ENCODE data around the gene DEPDC4. TPM values are rescaled to one million over a fixed set of nuclear protein-coding genes. Genes with fewer than 3 reads are reported as not detected.

DEPDC4 gene
- total and polyA plus RNA-seq, 2 of the 4 experiments (the other 2 are of a cell fraction), result 0.72 to 0.79 TPM

GRCh38 chr12:100267603-100268281, 863 bp upstream of the DEPDC4 start (continued):
- TF ChIP-seq MAZ (IDR thresholded peaks at IDR 0.05; ENCODE audit: borderline replicate concordance, low read depth, low read length) (no peak), POLR2A (IDR thresholded peaks at IDR 0.05; ENCODE audit: low read depth, low read length) (no peak; the same call in 1 of the 2 replicates), MXI1 (IDR thresholded peaks at IDR 0.05; ENCODE audit: borderline replicate concordance, low read depth, low read length) (no peak)

DNA sequence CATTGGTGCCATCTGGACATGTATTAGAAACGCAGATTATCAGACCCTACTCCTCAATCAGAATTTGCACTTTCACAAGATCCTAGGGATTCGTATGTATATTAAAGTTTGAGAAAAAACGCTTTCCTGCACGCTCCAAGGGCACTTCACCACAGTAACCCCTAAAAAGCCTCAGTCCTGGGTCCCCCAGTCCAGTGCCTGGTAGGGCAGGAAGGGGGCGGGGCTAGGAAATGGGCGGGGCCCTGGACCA, 369 bp downstream of the DEPDC4 start:
- in situ Hi-C loops (cut with MboI; ENCODE audit: low sequenced_read_pairs), result no loop called here
- peaks cover 8% of the 10 kb centered on the region for H4K20me1 ChIP-seq (ENCODE audit: insufficient read depth, low read length)
- DNase-seq (no peak), ATAC-seq (ENCODE audit: low read depth) (peak; percentile 81)
- H4K91ac ChIP-seq (ENCODE audit: insufficient read depth, low read depth, low read length), result 0 out of 2 replicates have a peak overlapping the region, but pooled peaks have one; percentile 10
- H2BK15ac ChIP-seq (ENCODE audit: low read depth, low read length), result peak overlapping the region; percentile 60; the same call in 1 of the 3 replicates
- H3K4me1 ChIP-seq (ENCODE audit: control insufficient read depth, insufficient read depth, low read length), result peaks cover 3% of the 10 kb centered on the region
- H4K8ac ChIP-seq (ENCODE audit: low read depth in 2 of 2, low read length in 2 of 2), result peak overlapping the region; percentile 61 to 90
- POLR2A ChIA-PET (ENCODE audit: unreplicated experiment), result no interaction called here
- H2AK5ac ChIP-seq (ENCODE audit: low read depth, low read length), result no peak overlapping the region
- H2AFZ ChIP-seq (replicated peaks; ENCODE audit: low read length, poor library complexity), result peak overlapping the region; percentile 98
- TF ChIP-seq NFE2L2 (IDR thresholded peaks at IDR 0.05; ENCODE audit: low read depth, low read length), result no peak
- no peak for TF ChIP-seq FOS (IDR thresholded peaks at IDR 0.05; ENCODE audit: low read depth, low read length)
- no peak for TF ChIP-seq MAFK (IDR thresholded peaks at IDR 0.05; ENCODE audit: low read depth, low read length)
- no peak for TF ChIP-seq RAD21 (IDR thresholded peaks at IDR 0.05; ENCODE audit: low read length)
- no peak for TF ChIP-seq BHLHE40 (IDR thresholded peaks at IDR 0.05; ENCODE audit: low read depth, low read length)
- H3K18ac ChIP-seq (ENCODE audit: low read depth, low read length), result 0 out of 2 replicates have a peak overlapping the region, but pooled peaks have one; percentile 10
- H3K4me2 ChIP-seq (ENCODE audit: low read depth, low read length), result peak overlapping the region; percentile 69
- H3K27me3 ChIP-seq (ENCODE audit: control insufficient read depth, insufficient read depth, low read length), result no peaks in the 10 kb centered on the region
- H4K5ac ChIP-seq (ENCODE audit: low read depth, low read length), result peak overlapping the region; percentile 69
- no peak overlapping the region for H2AK9ac ChIP-seq (replicated peaks; ENCODE audit: low read depth, low read length, poor library complexity)
- H3K23ac ChIP-seq (ENCODE audit: low read depth, low read length), result no peak overlapping the region
- no peak overlapping the region for H3K56ac ChIP-seq (ENCODE audit: extremely low read depth, insufficient read depth, low read length)
- no TSS peak for BruUV-seq (replicated peaks)
- H3K36me3 ChIP-seq (ENCODE audit: control insufficient read depth, insufficient read depth, low read length), result no peaks in the 10 kb centered on the region
- peak overlapping the region; percentile 5; the same call in 1 of the 2 replicates for H3K9ac ChIP-seq (ENCODE audit: low read depth, low read length)
- H3K9me3 ChIP-seq (ENCODE audit: control insufficient read depth, insufficient read depth, low read length), result no peaks in the 10 kb centered on the region
- H3K4ac ChIP-seq (ENCODE audit: low read depth, low read length), result peak overlapping the region; percentile 63
- H2BK120ac ChIP-seq (ENCODE audit: low read depth, low read length), result no peak overlapping the region
- no peak overlapping the region for H2BK20ac ChIP-seq (ENCODE audit: low read depth, low read length)
- 0 out of 2 replicates have a peak overlapping the region, but pooled peaks have one; percentile 5 for H3K14ac ChIP-seq (replicated peaks; ENCODE audit: low read depth, low read length)
- H3K27ac ChIP-seq (ENCODE audit: insufficient read depth, low read length), result peak overlapping the region; percentile 78; the same call in 1 of the 2 replicates
- 0 out of 2 replicates have a peak, but pooled peaks cover 3% of the 10 kb centered on the region for H3K9me1 ChIP-seq (ENCODE audit: insufficient read depth, low read length)
- peak overlapping the region; percentile 6 for H2BK5ac ChIP-seq (ENCODE audit: low read depth, low read length, poor library complexity, severe bottlenecking)
- peak overlapping the region; percentile 89 for H3K4me3 ChIP-seq (ENCODE audit: insufficient read depth, low read depth, low read length)
- H3K79me1 ChIP-seq (ENCODE audit: low read depth in 1 of 2, low read length in 2 of 2), result peaks cover 14 to 17% of the 10 kb centered on the region in 2 experiments; a peak in 3 of 4 replicates
- dilution Hi-C loops (cut with HindIII; ENCODE audit: low sequenced_read_pairs, unreplicated experiment), result no loop called here
- CTCF ChIA-PET, result no interaction called here
- no CpG with 5 or more reads among the region's 6 CpGs for WGBS, 2 experiments (ENCODE audit: extremely low coverage in 2 of 2, insufficient read length in 1 of 2)
- intact Hi-C loops (cut with micrococcal nuclease), result loop anchor here (5.0 kb wide), 1 partner anchor 61 kb away; no protein-coding TSS in a partner anchor

Data from IMR-90 (cell line).